ENCODE measurements around the gene HPCAL1. TPM values are rescaled to one million over a fixed set of nuclear protein-coding genes. Genes with fewer than 3 reads are reported as not detected.
A peak's percentile ranks its signal among the peaks of the same experiment; 100 is the strongest.

HPCAL1 gene
- total RNA-seq, 1 donor from 2014 or later: 110 TPM

- peaks cover 4% of the 10 kb centered on the region for H3K36me3 Mint-ChIP-seq (ENCODE audit: low read depth)
- H3K27me3 Mint-ChIP-seq (ENCODE audit: low read depth): no peaks in the 10 kb centered on the region
- no peak overlapping the region for H3K27ac Mint-ChIP-seq
- H3K4me1 Mint-ChIP-seq (ENCODE audit: low read depth): peaks cover 40% of the 10 kb centered on the region
- no peaks in the 10 kb centered on the region for H3K9me3 Mint-ChIP-seq
- no peak overlapping the region for H3K4me3 Mint-ChIP-seq (ENCODE audit: low read depth)
- intact Hi-C loops (cut with micrococcal nuclease): no loop called here
- no peak for DNase-seq (ENCODE audit: low spot score)
These were observed 73.0 kb downstream of the HPCAL1 start for GRCh38 chr2:10375570-10376281.

GRCh38 chr2:10377052-10377746 lies 74.5 kb downstream of the HPCAL1 start:
- no peak overlapping the region for H3K27ac Mint-ChIP-seq
- intact Hi-C loops (cut with micrococcal nuclease): no loop called here
- peaks cover 52% of the 10 kb centered on the region for H3K4me1 Mint-ChIP-seq (ENCODE audit: low read depth)
- H3K36me3 Mint-ChIP-seq (ENCODE audit: low read depth): peaks cover 8% of the 10 kb centered on the region
- no peaks in the 10 kb centered on the region for H3K27me3 Mint-ChIP-seq (ENCODE audit: low read depth)
- H3K4me3 Mint-ChIP-seq (ENCODE audit: low read depth): no peak overlapping the region
- no peaks in the 10 kb centered on the region for H3K9me3 Mint-ChIP-seq
- DNase-seq (ENCODE audit: low spot score): no peak

GRCh38 chr2:10377747-10378085 lies 75.0 kb downstream of the HPCAL1 start:
- Mint-ChIP-seq H3K4me1 (ENCODE audit: low read depth) (peaks cover 55% of the 10 kb centered on the region), H3K27ac (no peak overlapping the region), H3K4me3 (ENCODE audit: low read depth) (no peak overlapping the region), H3K36me3 (ENCODE audit: low read depth) (peaks cover 8% of the 10 kb centered on the region), H3K27me3 (ENCODE audit: low read depth) (no peaks in the 10 kb centered on the region), H3K9me3 (no peaks in the 10 kb centered on the region)
- no peak for DNase-seq (ENCODE audit: low spot score)
- intact Hi-C loops (cut with micrococcal nuclease): no loop called here

- Mint-ChIP-seq H3K4me1 (ENCODE audit: low read depth) (peaks cover 60% of the 10 kb centered on the region), H3K4me3 (ENCODE audit: low read depth) (no peak overlapping the region), H3K9me3 (no peaks in the 10 kb centered on the region), H3K36me3 (ENCODE audit: low read depth) (peaks cover 3% of the 10 kb centered on the region), H3K27ac (no peak overlapping the region), H3K27me3 (ENCODE audit: low read depth) (no peaks in the 10 kb centered on the region)
- intact Hi-C loops (cut with micrococcal nuclease): no loop called here
- no peak for DNase-seq (ENCODE audit: low spot score)
These were observed 75.5 kb downstream of the HPCAL1 start for GRCh38 chr2:10378189-10378588.

- no peak for DNase-seq (ENCODE audit: low spot score)
- Mint-ChIP-seq H3K36me3 (ENCODE audit: low read depth) (peaks cover 3% of the 10 kb centered on the region), H3K9me3 (no peaks in the 10 kb centered on the region), H3K4me3 (ENCODE audit: low read depth) (no peak overlapping the region), H3K4me1 (ENCODE audit: low read depth) (peaks cover 67% of the 10 kb centered on the region), H3K27ac (no peak overlapping the region), H3K27me3 (ENCODE audit: low read depth) (no peaks in the 10 kb centered on the region)
- intact Hi-C loops (cut with micrococcal nuclease): no loop called here
These were observed 77.6 kb downstream of the HPCAL1 start for GRCh38 chr2:10380048-10380926.

GRCh38 chr2:10381997-10382353 lies 79.3 kb downstream of the HPCAL1 start:
- Mint-ChIP-seq H3K4me3 (ENCODE audit: low read depth) (peak overlapping the region; percentile 7), H3K27ac (no peak overlapping the region)

GRCh38 chr2:10382354-10383061 lies 79.8 kb downstream of the HPCAL1 start:
- Mint-ChIP-seq H3K27ac (no peak overlapping the region), H3K27me3 (ENCODE audit: low read depth) (no peaks in the 10 kb centered on the region), H3K36me3 (ENCODE audit: low read depth) (peaks cover 3% of the 10 kb centered on the region), H3K9me3 (no peaks in the 10 kb centered on the region), H3K4me3 (ENCODE audit: low read depth) (peak overlapping the region; percentile 26), H3K4me1 (ENCODE audit: low read depth) (peaks cover 66% of the 10 kb centered on the region)
- intact Hi-C loops (cut with micrococcal nuclease): loop anchor here (1.0 to 2.0 kb wide), 2 partner anchors 26 to 50 kb away; no protein-coding TSS in a partner anchor
- peak; percentile 18 for DNase-seq (ENCODE audit: low spot score)

More at GRCh38 chr2:10381997-10382353, 79.3 kb downstream of the HPCAL1 start:
- no peaks in the 10 kb centered on the region for H3K27me3 Mint-ChIP-seq (ENCODE audit: low read depth)
- H3K9me3 Mint-ChIP-seq: no peaks in the 10 kb centered on the region
- intact Hi-C loops (cut with micrococcal nuclease): loop anchor here (1.0 to 2.0 kb wide), 2 partner anchors 27 to 50 kb away; no protein-coding TSS in a partner anchor
- H3K4me1 Mint-ChIP-seq (ENCODE audit: low read depth): peaks cover 67% of the 10 kb centered on the region
- H3K36me3 Mint-ChIP-seq (ENCODE audit: low read depth): peaks cover 3% of the 10 kb centered on the region
- DNase-seq (ENCODE audit: low spot score): no peak

- H3K4me1 Mint-ChIP-seq (ENCODE audit: low read depth): peaks cover 51% of the 10 kb centered on the region
- intact Hi-C loops (cut with micrococcal nuclease): loop anchor here (2.0 kb wide), 1 partner anchor 25 kb away; no protein-coding TSS in a partner anchor
- DNase-seq (ENCODE audit: low spot score): no peak
- H3K4me3 Mint-ChIP-seq (ENCODE audit: low read depth): no peak overlapping the region
- no peaks in the 10 kb centered on the region for H3K27me3 Mint-ChIP-seq (ENCODE audit: low read depth)
- H3K27ac Mint-ChIP-seq: no peak overlapping the region
- H3K36me3 Mint-ChIP-seq (ENCODE audit: low read depth): peaks cover 3% of the 10 kb centered on the region
- no peaks in the 10 kb centered on the region for H3K9me3 Mint-ChIP-seq
These were observed 81.4 kb downstream of the HPCAL1 start for GRCh38 chr2:10383960-10384734.

GRCh38 chr2:10385501-10385900 lies 82.8 kb downstream of the HPCAL1 start:
- H3K4me3 Mint-ChIP-seq (ENCODE audit: low read depth): no peak overlapping the region
- H3K9me3 Mint-ChIP-seq: no peaks in the 10 kb centered on the region
- peaks cover 6% of the 10 kb centered on the region for H3K36me3 Mint-ChIP-seq (ENCODE audit: low read depth)
- no peak for DNase-seq (ENCODE audit: low spot score)
- H3K27me3 Mint-ChIP-seq (ENCODE audit: low read depth): no peaks in the 10 kb centered on the region
- peaks cover 46% of the 10 kb centered on the region for H3K4me1 Mint-ChIP-seq (ENCODE audit: low read depth)
- intact Hi-C loops (cut with micrococcal nuclease): no loop called here
- no peak overlapping the region for H3K27ac Mint-ChIP-seq

- Mint-ChIP-seq H3K27me3 (ENCODE audit: low read depth) (no peaks in the 10 kb centered on the region), H3K4me1 (ENCODE audit: low read depth) (peaks cover 42% of the 10 kb centered on the region), H3K9me3 (no peaks in the 10 kb centered on the region), H3K4me3 (ENCODE audit: low read depth) (no peak overlapping the region), H3K36me3 (ENCODE audit: low read depth) (peaks cover 6% of the 10 kb centered on the region), H3K27ac (peak overlapping the region; percentile 83)
- DNase-seq (ENCODE audit: low spot score): no peak
- intact Hi-C loops (cut with micrococcal nuclease): no loop called here
These were observed 83.4 kb downstream of the HPCAL1 start for GRCh38 chr2:10385933-10386773.

- Mint-ChIP-seq H3K27ac (no peak overlapping the region), H3K9me3 (no peaks in the 10 kb centered on the region), H3K4me3 (ENCODE audit: low read depth) (no peak overlapping the region), H3K27me3 (ENCODE audit: low read depth) (no peaks in the 10 kb centered on the region), H3K4me1 (ENCODE audit: low read depth) (peaks cover 34% of the 10 kb centered on the region), H3K36me3 (ENCODE audit: low read depth) (peaks cover 3% of the 10 kb centered on the region)
- intact Hi-C loops (cut with micrococcal nuclease): no loop called here
- DNase-seq (ENCODE audit: low spot score): no peak
These were observed 84.3 kb downstream of the HPCAL1 start for GRCh38 chr2:10387033-10387432.
